Measurements from ENCODE around the gene TGM6. TPM values are rescaled to one million over a fixed set of nuclear protein-coding genes. Genes with fewer than 3 reads are reported as not detected.

The TGM6 gene
- total and polyA plus RNA-seq, 7 experiments from 2014 or later = not detected

GRCh38 chr20:2395136-2395535 is 14.4 kb downstream of the TGM6 start:
- POLR2A ChIA-PET = no interaction called here
- Mint-ChIP-seq H3K4me1 (no peaks in the 10 kb centered on the region), H3K27ac (no peak overlapping the region), H3K27me3 (peaks cover 0 to 9% (median 5%) of the 10 kb centered on the region in 5 donors), H3K36me3 (peaks cover 0 to 4% (median 0%) of the 10 kb centered on the region in 5 donors), H3K4me3 (no peak overlapping the region), H3K9me3 (peaks cover 0 to 11% (median under 1%) of the 10 kb centered on the region in 11 donors)
- Histone ChIP-seq H3K4me3 (ENCODE audit: low read length) (no peak overlapping the region), H3K27me3 (ENCODE audit: control insufficient read depth in 2 of 2, insufficient read depth in 2 of 2, low read length in 2 of 2) (no peaks in the 10 kb centered on the region), H3K27ac (ENCODE audit: low read depth, low read length) (no peak overlapping the region), H3K9me3 (ENCODE audit: control insufficient read depth in 2 of 3, low read length in 3 of 3) (peaks cover 0 to 6% (median 0%) of the 10 kb centered on the region in 3 experiments), H3K36me3 (ENCODE audit: control insufficient read depth in 2 of 3, insufficient read depth in 3 of 3, low read length in 3 of 3) (no peaks in the 10 kb centered on the region), H3K4me1 (ENCODE audit: control insufficient read depth in 2 of 2, insufficient read depth in 2 of 2, low read length in 2 of 2) (no peaks in the 10 kb centered on the region)
- intact Hi-C loops (cut with micrococcal nuclease) = no loop called here
- DNase-seq = no peak
- no peak for ATAC-seq
- CTCF ChIA-PET = no interaction called here

GRCh38 chr20:2396241-2396814 is 15.6 kb downstream of the TGM6 start:
- DNase-seq (no peak), ATAC-seq (no peak)
- Histone ChIP-seq H3K27ac (ENCODE audit: low read depth, low read length) (no peak overlapping the region), H3K9me3 (ENCODE audit: control insufficient read depth in 2 of 3, low read length in 3 of 3) (peaks cover 0 to 6% (median 0%) of the 10 kb centered on the region in 3 experiments), H3K4me3 (ENCODE audit: low read length) (no peak overlapping the region), H3K27me3 (ENCODE audit: control insufficient read depth in 2 of 2, insufficient read depth in 2 of 2, low read length in 2 of 2) (no peaks in the 10 kb centered on the region), H3K4me1 (ENCODE audit: control insufficient read depth in 2 of 2, insufficient read depth in 2 of 2, low read length in 2 of 2) (no peaks in the 10 kb centered on the region), H3K36me3 (ENCODE audit: control insufficient read depth in 2 of 3, insufficient read depth in 3 of 3, low read length in 3 of 3) (no peaks in the 10 kb centered on the region)
- H3K36me3 Mint-ChIP-seq = peaks cover 0 to 4% (median 0%) of the 10 kb centered on the region in 5 donors
- no peaks in the 10 kb centered on the region for H3K4me1 Mint-ChIP-seq
- ChIA-PET CTCF (no interaction called here), POLR2A (no interaction called here)
- no peak overlapping the region for H3K27ac Mint-ChIP-seq
- peaks cover 0 to 11% (median 0%) of the 10 kb centered on the region in 11 donors for H3K9me3 Mint-ChIP-seq
- peaks cover 0 to 9% (median 1%) of the 10 kb centered on the region in 5 donors for H3K27me3 Mint-ChIP-seq
- peak overlapping the region in 1 of 10 donors; percentile 59 for H3K4me3 Mint-ChIP-seq
- intact Hi-C loops (cut with micrococcal nuclease) = no loop called here

- Mint-ChIP-seq H3K9me3 (peaks cover 0 to 11% (median 0%) of the 10 kb centered on the region in 11 donors), H3K4me3 (no peak overlapping the region), H3K4me1 (no peaks in the 10 kb centered on the region), H3K27me3 (peaks cover 0 to 9% (median 0%) of the 10 kb centered on the region in 5 donors), H3K27ac (no peak overlapping the region), H3K36me3 (peaks cover 0 to 4% (median 0%) of the 10 kb centered on the region in 5 donors)
- ATAC-seq = no peak
- DNase-seq = no peak
- Histone ChIP-seq H3K4me1 (ENCODE audit: control insufficient read depth in 2 of 2, insufficient read depth in 2 of 2, low read length in 2 of 2) (no peaks in the 10 kb centered on the region), H3K27ac (ENCODE audit: low read depth, low read length) (no peak overlapping the region), H3K9me3 (ENCODE audit: control insufficient read depth in 2 of 3, low read length in 3 of 3) (peaks cover 0 to 6% (median 0%) of the 10 kb centered on the region in 3 experiments), H3K4me3 (ENCODE audit: low read length) (no peak overlapping the region), H3K27me3 (ENCODE audit: control insufficient read depth in 2 of 2, insufficient read depth in 2 of 2, low read length in 2 of 2) (no peaks in the 10 kb centered on the region), H3K36me3 (ENCODE audit: control insufficient read depth in 2 of 3, insufficient read depth in 3 of 3, low read length in 3 of 3) (no peaks in the 10 kb centered on the region)
- intact Hi-C loops (cut with micrococcal nuclease) = no loop called here
- ChIA-PET CTCF (no interaction called here), POLR2A (no interaction called here)
Observed at GRCh38 chr20:2397091-2397490, 16.4 kb downstream of the TGM6 start.

GRCh38 chr20:2397595-2398145 is 17.0 kb downstream of the TGM6 start:
- no peaks in the 10 kb centered on the region for H3K4me1 Mint-ChIP-seq
- peaks cover 0 to 4% (median 0%) of the 10 kb centered on the region in 5 donors for H3K36me3 Mint-ChIP-seq
- H3K9me3 Mint-ChIP-seq = peaks cover 0 to 11% (median 0%) of the 10 kb centered on the region in 11 donors
- H3K27ac Mint-ChIP-seq = no peak overlapping the region
- H3K36me3 ChIP-seq (ENCODE audit: control insufficient read depth in 2 of 3, insufficient read depth in 3 of 3, low read length in 3 of 3) = no peaks in the 10 kb centered on the region
- H3K27ac ChIP-seq (ENCODE audit: low read depth, low read length) = no peak overlapping the region
- peaks cover 0 to 9% (median 0%) of the 10 kb centered on the region in 5 donors for H3K27me3 Mint-ChIP-seq
- ChIA-PET CTCF (no interaction called here), POLR2A (no interaction called here)
- no peaks in the 10 kb centered on the region for H3K4me1 ChIP-seq (ENCODE audit: control insufficient read depth in 2 of 2, insufficient read depth in 2 of 2, low read length in 2 of 2)
- no peak overlapping the region for H3K4me3 Mint-ChIP-seq
- DNase-seq = no peak
- no peak overlapping the region for H3K4me3 ChIP-seq (ENCODE audit: low read length)
- H3K27me3 ChIP-seq (ENCODE audit: control insufficient read depth in 2 of 2, insufficient read depth in 2 of 2, low read length in 2 of 2) = no peaks in the 10 kb centered on the region
- H3K9me3 ChIP-seq (ENCODE audit: control insufficient read depth in 2 of 3, low read length in 3 of 3) = peaks cover 0 to 6% (median 0%) of the 10 kb centered on the region in 3 experiments
- intact Hi-C loops (cut with micrococcal nuclease) = no loop called here
- no peak for ATAC-seq

- H3K9me3 Mint-ChIP-seq = peaks cover 0 to 11% (median 0%) of the 10 kb centered on the region in 11 donors
- Histone ChIP-seq H3K9me3 (ENCODE audit: control insufficient read depth in 2 of 3, low read length in 3 of 3) (peaks cover 0 to 6% (median 0%) of the 10 kb centered on the region in 3 experiments), H3K27ac (ENCODE audit: low read depth, low read length) (no peak overlapping the region), H3K4me3 (ENCODE audit: low read length) (no peak overlapping the region), H3K27me3 (ENCODE audit: control insufficient read depth in 2 of 2, insufficient read depth in 2 of 2, low read length in 2 of 2) (no peaks in the 10 kb centered on the region), H3K4me1 (ENCODE audit: control insufficient read depth in 2 of 2, insufficient read depth in 2 of 2, low read length in 2 of 2) (no peaks in the 10 kb centered on the region), H3K36me3 (ENCODE audit: control insufficient read depth in 2 of 3, insufficient read depth in 3 of 3, low read length in 3 of 3) (no peaks in the 10 kb centered on the region)
- no peaks in the 10 kb centered on the region for H3K4me1 Mint-ChIP-seq
- H3K36me3 Mint-ChIP-seq = peaks cover 0 to 4% (median 0%) of the 10 kb centered on the region in 5 donors
- peaks cover 0 to 9% (median 0%) of the 10 kb centered on the region in 5 donors for H3K27me3 Mint-ChIP-seq
- no peak for ATAC-seq
- CTCF ChIA-PET = no interaction called here
- no peak for DNase-seq
- H3K4me3 Mint-ChIP-seq = no peak overlapping the region
- POLR2A ChIA-PET = no interaction called here
- no peak overlapping the region for H3K27ac Mint-ChIP-seq
- intact Hi-C loops (cut with micrococcal nuclease) = no loop called here
Observed at GRCh38 chr20:2398449-2398848, 17.7 kb downstream of the TGM6 start.

GRCh38 chr20:2399390-2399789 is 18.7 kb downstream of the TGM6 start:
- DNase-seq (no peak), ATAC-seq (no peak)
- Histone ChIP-seq H3K27ac (ENCODE audit: low read depth, low read length) (no peak overlapping the region), H3K4me3 (ENCODE audit: low read length) (no peak overlapping the region), H3K9me3 (ENCODE audit: control insufficient read depth in 2 of 3, low read length in 3 of 3) (peaks cover 0 to 6% (median 0%) of the 10 kb centered on the region in 3 experiments), H3K4me1 (ENCODE audit: control insufficient read depth in 2 of 2, insufficient read depth in 2 of 2, low read length in 2 of 2) (no peaks in the 10 kb centered on the region), H3K36me3 (ENCODE audit: control insufficient read depth in 2 of 3, insufficient read depth in 3 of 3, low read length in 3 of 3) (no peaks in the 10 kb centered on the region), H3K27me3 (ENCODE audit: control insufficient read depth in 2 of 2, insufficient read depth in 2 of 2, low read length in 2 of 2) (no peaks in the 10 kb centered on the region)
- no peak overlapping the region for H3K27ac Mint-ChIP-seq
- H3K4me3 Mint-ChIP-seq = no peak overlapping the region
- H3K9me3 Mint-ChIP-seq = peaks cover 0 to 11% (median 0%) of the 10 kb centered on the region in 11 donors
- no peaks in the 10 kb centered on the region for H3K4me1 Mint-ChIP-seq
- CTCF ChIA-PET = no interaction called here
- POLR2A ChIA-PET = no interaction called here
- peaks cover 0 to 9% (median 0%) of the 10 kb centered on the region in 5 donors for H3K27me3 Mint-ChIP-seq
- intact Hi-C loops (cut with micrococcal nuclease) = no loop called here
- peaks cover 0 to 4% (median 0%) of the 10 kb centered on the region in 5 donors for H3K36me3 Mint-ChIP-seq

DNA sequence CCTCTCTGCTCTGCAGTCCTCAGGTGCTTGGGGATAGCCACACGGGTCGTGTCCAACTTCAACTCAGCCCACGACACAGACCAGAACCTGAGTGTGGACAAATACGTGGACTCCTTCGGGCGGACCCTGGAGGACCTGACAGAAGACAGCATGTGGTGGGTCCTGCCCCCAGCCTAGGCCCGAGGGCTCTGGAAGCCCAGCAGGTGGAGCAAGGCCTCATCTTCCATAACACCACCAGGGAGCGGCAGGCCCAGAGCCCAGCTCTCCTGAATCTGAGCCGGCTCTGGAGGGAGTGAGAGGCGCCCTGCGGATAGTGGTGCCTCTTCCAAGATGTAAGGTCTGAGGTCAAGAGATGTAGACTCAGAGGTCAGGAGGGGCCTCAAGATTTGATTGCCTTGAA is 19.6 kb downstream of the TGM6 start:
- Mint-ChIP-seq H3K9me3 (peaks cover 0 to 16% (median 2%) of the 10 kb centered on the region in 11 donors), H3K4me3 (no peak overlapping the region), H3K27me3 (peaks cover 0 to 9% (median 3%) of the 10 kb centered on the region in 5 donors), H3K4me1 (no peaks in the 10 kb centered on the region), H3K27ac (no peak overlapping the region), H3K36me3 (peaks cover 0 to 7% (median 0%) of the 10 kb centered on the region in 5 donors)
- Histone ChIP-seq H3K4me1 (ENCODE audit: control insufficient read depth in 2 of 2, insufficient read depth in 2 of 2, low read length in 2 of 2) (no peaks in the 10 kb centered on the region), H3K36me3 (ENCODE audit: control insufficient read depth in 2 of 3, insufficient read depth in 3 of 3, low read length in 3 of 3) (no peaks in the 10 kb centered on the region), H3K27me3 (ENCODE audit: control insufficient read depth in 2 of 2, insufficient read depth in 2 of 2, low read length in 2 of 2) (no peaks in the 10 kb centered on the region), H3K9me3 (ENCODE audit: control insufficient read depth in 2 of 3, low read length in 3 of 3) (peaks cover 0 to 11% (median 0%) of the 10 kb centered on the region in 3 experiments), H3K27ac (ENCODE audit: low read depth, low read length) (no peak overlapping the region), H3K4me3 (ENCODE audit: low read length) (no peak overlapping the region)
- DNase-seq (no peak), ATAC-seq (no peak)
- ChIA-PET POLR2A (no interaction called here), CTCF (no interaction called here)
- intact Hi-C loops (cut with micrococcal nuclease) = no loop called here
